SHP77 (cell line): ENCODE measurements around the gene TPM1.
A peak's percentile ranks its signal among the peaks of the same experiment; 100 is the strongest.
"Not testable (repeated sequence)": the region's sequence is repeated elsewhere in the genome, so short reads cannot be mapped to it uniquely, and the experiment has no call there.

Experiments used
- DNase-seq, 2 experiments: peaks; one replicate each; lab custom pipeline; 2025; lab: John Stamatoyannopoulos, UW

TPM1 gene

DNA sequence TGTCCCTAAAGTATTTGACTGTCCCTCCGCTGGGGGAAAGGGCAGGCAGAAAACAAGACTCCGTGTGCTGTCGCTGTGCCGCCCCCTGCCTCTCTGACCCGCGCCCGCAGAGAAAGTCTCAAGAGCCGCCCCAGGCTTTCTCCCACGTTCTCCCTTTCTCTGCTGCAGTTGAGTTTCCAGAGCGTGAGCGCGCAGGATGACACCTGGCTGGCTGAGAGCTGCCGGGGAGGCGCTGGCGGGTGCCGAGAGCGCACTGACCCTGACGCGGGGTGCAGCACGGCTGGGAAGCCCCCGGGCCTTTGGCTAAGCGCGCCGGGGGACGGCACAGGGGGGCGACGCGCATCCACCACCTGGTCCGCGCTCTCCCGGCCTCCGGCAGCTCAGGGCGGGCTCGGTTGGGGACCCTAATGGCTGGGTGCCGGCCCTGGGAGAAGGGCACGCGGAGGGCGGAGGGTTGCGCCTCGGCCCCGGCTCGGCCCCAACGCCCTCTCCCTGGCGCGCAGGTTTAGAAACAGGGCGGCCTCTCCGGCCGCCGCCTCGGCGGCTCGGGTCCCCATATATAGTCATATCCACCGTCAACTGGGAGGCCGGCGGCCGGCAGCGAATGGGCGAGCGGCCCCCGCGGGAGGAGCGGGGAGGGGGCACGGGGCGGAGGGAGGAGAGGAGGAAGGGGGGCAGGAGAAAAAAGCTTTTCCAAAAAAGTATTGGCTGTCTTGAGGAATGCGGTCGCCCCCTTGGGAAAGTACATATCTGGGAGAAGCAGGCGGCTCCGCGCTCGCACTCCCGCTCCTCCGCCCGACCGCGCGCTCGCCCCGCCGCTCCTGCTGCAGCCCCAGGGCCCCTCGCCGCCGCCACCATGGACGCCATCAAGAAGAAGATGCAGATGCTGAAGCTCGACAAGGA, at the start of gene TPM1:
TSS of gene TPM1 (plus strand) at position 774 of the 903 bp plus-strand sequence. CDS start at position 857, 83 bp downstream.
- no peak for DNase-seq

DNA sequence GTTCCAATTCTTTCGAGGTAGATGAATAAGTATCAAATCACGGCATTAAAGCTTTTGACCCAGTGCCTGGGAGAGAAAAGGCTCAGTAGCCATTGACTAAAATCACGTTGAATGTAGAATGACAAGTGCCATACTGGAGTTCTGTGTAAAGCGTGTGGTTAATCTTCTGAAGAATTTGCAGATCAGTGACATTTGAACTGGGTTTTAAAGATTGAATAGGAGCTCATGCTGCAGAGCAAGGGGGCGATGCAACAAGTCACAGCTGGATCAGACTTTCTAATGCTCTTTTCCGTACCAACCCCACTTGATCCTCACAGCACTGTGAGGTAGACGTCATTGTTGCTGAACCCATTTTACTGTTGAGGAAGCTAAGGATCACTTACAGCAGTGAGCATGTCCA, 49.5 kb upstream of the TPM1 start:
- DNase-seq: no peak

DNA sequence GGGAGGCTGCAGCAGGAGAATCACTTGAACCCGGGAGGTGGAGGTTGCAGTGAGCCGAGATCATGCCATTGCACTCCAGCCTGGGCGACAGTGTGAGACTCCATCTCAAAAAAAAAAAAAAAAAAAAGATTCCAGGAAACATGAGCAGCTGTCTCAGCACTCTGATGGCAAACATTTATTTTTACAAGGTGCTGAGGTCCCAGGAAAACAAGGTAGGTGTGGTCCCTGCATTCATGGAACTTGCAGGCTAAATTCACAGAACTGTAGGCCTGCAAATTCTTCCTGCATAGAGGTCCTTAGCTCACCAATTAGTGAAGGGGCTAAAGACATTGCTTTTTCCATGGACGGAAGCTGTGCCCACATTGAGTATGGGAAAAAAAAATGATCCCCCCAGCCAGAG, 48.9 kb upstream of the TPM1 start:
- not testable (repeated sequence) for DNase-seq

GRCh38 chr15:62994439-62994838, 48.1 kb upstream of the TPM1 start:
- no peak for DNase-seq

- DNase-seq: no peak
Measured at GRCh38 chr15:62994975-62995681, 47.4 kb upstream of the TPM1 start.

DNA sequence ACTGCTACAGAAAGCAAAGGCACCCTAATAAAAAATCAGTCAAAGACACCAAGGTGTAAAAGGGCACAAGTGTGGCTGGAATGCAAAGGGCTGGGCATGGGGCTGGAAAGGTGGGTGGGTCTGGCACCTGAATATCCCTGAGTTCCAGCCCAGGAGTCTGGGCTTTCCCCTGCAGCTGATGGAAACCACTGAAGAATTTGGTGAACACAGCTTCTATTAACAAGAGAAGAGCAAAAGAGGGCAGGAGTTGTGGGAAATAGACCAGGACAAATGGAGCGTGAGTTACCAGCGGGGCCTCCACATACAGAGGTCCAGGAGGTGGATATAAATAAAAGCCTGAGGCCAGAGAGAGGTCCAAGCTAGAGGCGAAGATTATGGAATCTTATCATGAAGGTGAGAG, 45.1 kb upstream of the TPM1 start:
- DNase-seq: no peak

GRCh38 chr15:62998262-62998890, 44.2 kb upstream of the TPM1 start:
- no peak for DNase-seq

- no peak for DNase-seq
Measured at GRCh38 chr15:62999178-62999577, 43.4 kb upstream of the TPM1 start.

- peak in 1 of 2 experiments; percentile 11 for DNase-seq
Measured at GRCh38 chr15:62999923-63000561, 42.5 kb upstream of the TPM1 start.

DNA sequence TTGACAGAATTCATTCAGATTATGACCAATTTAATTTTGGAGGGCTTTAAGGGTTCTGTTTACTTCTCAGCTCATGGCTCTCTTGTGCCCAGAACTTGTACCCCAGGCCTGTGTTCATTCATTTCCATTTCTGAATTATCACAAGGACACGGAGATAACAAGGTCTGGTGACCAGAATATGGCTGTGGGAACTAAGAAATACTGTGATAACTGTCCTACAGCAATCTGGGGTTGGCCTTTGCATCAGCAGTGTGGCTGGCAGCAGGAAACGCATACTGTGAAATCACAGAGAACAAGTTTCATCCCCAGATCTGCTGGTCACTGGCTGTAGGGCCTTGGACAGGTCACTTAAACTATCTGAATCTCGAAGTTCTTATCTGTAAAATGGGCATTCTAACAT, 41.8 kb upstream of the TPM1 start:
- no peak for DNase-seq

- no peak for DNase-seq
Measured at GRCh38 chr15:63004211-63004610, 38.3 kb upstream of the TPM1 start.

- no peak for DNase-seq
Measured at GRCh38 chr15:63006032-63006878, 36.3 kb upstream of the TPM1 start.

- DNase-seq: no peak
Measured at GRCh38 chr15:63008333-63009049, 34.1 kb upstream of the TPM1 start.

- no peak for DNase-seq
Measured at GRCh38 chr15:63010386-63010785, 32.2 kb upstream of the TPM1 start.

DNA sequence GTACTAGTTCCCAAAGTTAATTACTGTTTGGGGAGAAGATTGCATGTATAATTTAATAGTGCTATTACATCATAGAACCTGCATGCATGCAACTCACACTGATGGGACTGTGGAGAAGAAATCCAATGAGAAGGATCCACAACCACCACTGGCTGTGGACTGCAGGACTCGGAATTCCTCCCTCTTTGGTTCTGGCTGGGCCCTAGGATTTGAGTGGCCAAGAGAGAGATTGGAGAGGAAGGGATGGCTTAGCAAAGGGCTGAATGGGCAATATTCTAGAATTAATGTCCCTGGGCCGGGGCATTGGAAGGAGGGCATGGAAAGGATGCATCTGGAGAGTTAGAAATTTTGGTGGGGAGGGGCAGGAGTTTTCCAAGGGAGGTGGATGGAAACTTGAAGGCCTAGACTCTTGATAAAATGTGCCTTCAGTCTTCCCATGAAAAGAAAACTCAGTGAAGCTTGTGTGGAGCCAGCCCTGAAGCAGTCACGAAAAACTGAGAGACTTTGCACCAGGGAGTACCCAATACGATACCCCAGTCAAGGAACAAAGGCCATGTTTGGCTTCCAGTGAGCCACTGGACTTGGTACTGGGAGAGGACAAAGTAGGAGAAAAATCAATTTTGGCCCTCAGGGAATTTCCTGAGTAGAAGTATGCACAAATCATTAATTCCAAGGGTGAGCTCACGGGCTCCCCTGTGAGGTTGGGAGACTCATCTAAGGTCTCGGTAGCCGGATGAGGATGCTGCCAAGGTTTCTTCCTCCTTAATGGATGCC, 31.4 kb upstream of the TPM1 start:
- DNase-seq: no peak

DNA sequence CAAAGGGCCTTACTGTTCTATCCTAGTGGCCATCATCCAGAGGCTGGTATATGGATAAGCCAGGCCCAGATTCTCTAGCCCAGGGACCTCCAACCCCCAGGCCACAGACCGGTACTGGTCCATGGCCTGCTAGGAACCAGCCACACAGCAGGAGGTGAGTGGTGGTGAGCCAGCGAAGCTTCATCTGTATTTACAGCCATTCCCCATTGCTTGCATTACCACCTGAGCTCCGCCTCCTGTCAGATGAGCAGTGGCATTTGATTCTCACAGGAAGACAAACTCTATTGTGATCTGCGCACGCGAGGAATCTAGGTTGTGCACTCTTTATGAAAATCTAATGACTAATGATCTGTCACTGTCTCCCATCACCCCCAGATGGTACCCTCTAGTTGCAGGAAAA, 30.1 kb upstream of the TPM1 start:
- no peak for DNase-seq

GRCh38 chr15:63013052-63013808, 29.3 kb upstream of the TPM1 start:
- no peak for DNase-seq

DNA sequence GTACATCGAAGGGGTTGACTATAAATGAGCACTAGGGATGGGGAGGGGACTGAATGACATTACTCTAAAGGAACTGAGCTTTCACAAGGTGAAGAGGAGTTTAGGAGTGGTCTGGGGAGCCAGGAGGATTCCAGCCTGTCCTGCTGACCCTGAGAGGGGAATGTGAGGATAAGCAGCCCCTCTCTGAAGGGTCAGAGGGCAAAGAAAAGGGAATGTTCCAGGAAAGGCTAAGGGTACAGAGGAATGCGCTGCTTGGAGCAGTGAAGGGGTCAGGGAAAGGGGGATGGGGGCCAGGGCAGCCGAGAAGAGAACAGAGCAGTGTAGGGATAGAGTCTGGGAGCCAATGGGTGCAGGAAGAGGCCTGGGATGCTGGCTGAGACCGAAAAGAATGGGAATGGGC, 28.0 kb upstream of the TPM1 start:
- no peak for DNase-seq

DNA sequence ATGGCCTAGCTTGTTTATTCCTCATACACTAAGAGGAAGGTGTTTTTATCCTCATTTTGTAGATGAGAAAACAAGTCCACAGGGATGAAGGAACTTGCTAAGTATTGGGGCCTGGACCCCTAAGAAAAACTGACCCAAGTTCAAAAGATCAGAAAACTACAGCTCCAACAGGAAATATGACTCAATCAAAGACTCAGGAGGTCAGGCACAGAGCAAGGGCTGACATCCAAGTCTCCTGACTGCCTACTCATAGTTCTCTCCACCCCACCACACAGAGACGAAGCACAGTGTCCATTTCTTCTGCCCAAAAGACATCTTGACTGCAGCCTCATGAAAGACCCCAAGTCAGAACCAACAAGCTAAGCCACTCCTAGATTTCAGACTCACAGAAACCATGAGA, 26.9 kb upstream of the TPM1 start:
- no peak for DNase-seq
